SKM-1 (cell line): ENCODE data around the gene CST6.
A peak's percentile ranks its signal among the peaks of the same experiment; 100 is the strongest.
"Not testable (repeated sequence)": the region's sequence is repeated elsewhere in the genome, so short reads cannot be mapped to it uniquely, and the experiment has no call there.

Experiments used
- DNase-seq: peaks from one replicate; lab custom pipeline; 2025; ENCODE audit not compliant: unreplicated experiment; lab: John Stamatoyannopoulos, UW

CST6 gene

GRCh38 chr11:66014804-66015453 lies 3.1 kb downstream of the CST6 start:
- no peak for DNase-seq

GRCh38 chr11:66015454-66015881 lies 3.7 kb downstream of the CST6 start:
- DNase-seq = no peak

GRCh38 chr11:66015936-66016792 lies 4.4 kb downstream of the CST6 start:
- DNase-seq = no peak

- no peak for DNase-seq
These were observed 5.0 kb downstream of the CST6 start for GRCh38 chr11:66016793-66017177.

GRCh38 chr11:66017321-66017720 lies 5.5 kb downstream of the CST6 start:
- no peak for DNase-seq

GRCh38 chr11:66020212-66020611 lies 8.4 kb downstream of the CST6 start:
- DNase-seq = no peak

GRCh38 chr11:66020618-66021357 lies 9.0 kb downstream of the CST6 start:
- DNase-seq = peak; percentile 73

GRCh38 chr11:66022401-66023185 lies 10.8 kb downstream of the CST6 start:
- peak; percentile 25 for DNase-seq

GRCh38 chr11:66023186-66023440 lies 11.3 kb downstream of the CST6 start:
- DNase-seq = not testable (repeated sequence)

GRCh38 chr11:66026017-66026529 lies 14.3 kb downstream of the CST6 start, which contains the start of gene CATSPER1:
TSS of gene CATSPER1 (minus strand) at chr11:66026479. CDS start at chr11:66026379, 100 bp downstream.
- no peak for DNase-seq

- DNase-seq = no peak
These were observed 21.3 kb downstream of the CST6 start for GRCh38 chr11:66032957-66033735.

- DNase-seq = no peak
These were observed 24.0 kb downstream of the CST6 start for GRCh38 chr11:66035653-66036333.

- no peak for DNase-seq
These were observed 24.5 kb downstream of the CST6 start for GRCh38 chr11:66036334-66036710.

- no peak for DNase-seq
These were observed 25.5 kb downstream of the CST6 start for GRCh38 chr11:66037327-66037726.

- no peak for DNase-seq
These were observed 28.0 kb downstream of the CST6 start for GRCh38 chr11:66039765-66040164.

GRCh38 chr11:66042227-66042995 lies 30.6 kb downstream of the CST6 start:
- DNase-seq = no peak

GRCh38 chr11:66042996-66043906 lies 31.4 kb downstream of the CST6 start:
- no peak for DNase-seq

GRCh38 chr11:66044757-66045156 lies 32.9 kb downstream of the CST6 start:
- DNase-seq = no peak
